ENCODE results near the gene DCLRE1B. TPM values are rescaled to one million over a fixed set of nuclear protein-coding genes. Genes with fewer than 3 reads are reported as not detected.

The DCLRE1B gene
- total and polyA plus RNA-seq, 9 of the 15 experiments (the other 6 are each of a cell fraction or from before 2014, with no cell fraction given): 10.6 to 28.8 (median 17.2) TPM

- TF ChIP-seq RBM14 (IDR thresholded peaks at IDR 0.05; ENCODE audit: borderline replicate concordance, insufficient read depth, low read depth, low read length): no peak
- no peak for TF ChIP-seq SOX6 (IDR thresholded peaks at IDR 0.05)
- no peak for TF ChIP-seq ZNF766 (CRISPR knock-in tag; conservative IDR thresholded peaks at IDR 0.05)
- no peak for TF ChIP-seq CBX1 (IDR thresholded peaks at IDR 0.05; ENCODE audit: low read depth)
- no peak; the same call in 1 of the 2 replicates for TF ChIP-seq DMBX1 (CRISPR knock-in tag; IDR thresholded peaks at IDR 0.05; ENCODE audit: borderline replicate concordance)
- TF ChIP-seq ZBTB9 (CRISPR knock-in tag; IDR thresholded peaks at IDR 0.05): no peak; the same call in 1 of the 2 replicates
- no peak for TF ChIP-seq DEAF1 (CRISPR knock-in tag; IDR thresholded peaks at IDR 0.05)
- TF ChIP-seq GATAD2B (IDR thresholded peaks at IDR 0.05; ENCODE audit: borderline replicate concordance): no peak
- no peak for TF ChIP-seq HMG20A (CRISPR knock-in tag; conservative IDR thresholded peaks at IDR 0.05)
- no peak for TF ChIP-seq MYC (IDR thresholded peaks at IDR 0.05; ENCODE audit: low read depth, low read length)
- peak; percentile 26 for TF ChIP-seq MYC (CRISPR knock-in tag; IDR thresholded peaks at IDR 0.05; ENCODE audit: borderline replicate concordance, low read depth)
- no peak; the same call in 1 of the 2 replicates for TF ChIP-seq POLR2A (conservative IDR thresholded peaks at IDR 0.05)
- TF ChIP-seq ZNF184 (CRISPR knock-in tag; IDR thresholded peaks at IDR 0.05): no peak
- TF ChIP-seq ZNF347 (CRISPR knock-in tag; IDR thresholded peaks at IDR 0.05; ENCODE audit: low read depth): no peak
- TF ChIP-seq CHD1 (IDR thresholded peaks at IDR 0.05; ENCODE audit: low read length): peak; percentile 92
- TF ChIP-seq PATZ1 (CRISPR knock-in tag; IDR thresholded peaks at IDR 0.05; ENCODE audit: borderline replicate concordance): no peak
- no peak for TF ChIP-seq NR2C1 (IDR thresholded peaks at IDR 0.05)
- TF ChIP-seq NR2C1 (tag; IDR thresholded peaks at IDR 0.05): no peak
- TF ChIP-seq NR1H2 (CRISPR knock-in tag; IDR thresholded peaks at IDR 0.05): no peak
- no peak for TF ChIP-seq MLLT1 (IDR thresholded peaks at IDR 0.05)
- no peak for TF ChIP-seq DPF2 (IDR thresholded peaks at IDR 0.05)
- 0 out of 2 replicates have a peak, but pooled peaks have one; percentile 8 for TF ChIP-seq HLTF (IDR thresholded peaks at IDR 0.05)
- peak; percentile 79; the same call in 1 of the 2 replicates for TF ChIP-seq PHF8 (IDR thresholded peaks at IDR 0.05; ENCODE audit: borderline replicate concordance, low read length)
- peak; percentile 64 for TF ChIP-seq RBBP5 (IDR thresholded peaks at IDR 0.05; ENCODE audit: borderline replicate concordance, insufficient read depth, low read length, poor library complexity, severe bottlenecking)
- TF ChIP-seq SMAD4 (CRISPR knock-in tag; conservative IDR thresholded peaks at IDR 0.05): no peak
- TF ChIP-seq CAMTA2 (CRISPR knock-in tag; conservative IDR thresholded peaks at IDR 0.05): no peak
These were observed 322 bp downstream of the DCLRE1B start (continued) for GRCh38 chr1:113905435-113905861.

Data from K562 (cell line).